Loucy (cell line): ENCODE measurements around the gene PACRG.

Source experiments
- H2AFZ ChIP-seq: fragments of 200-600 bp; sonication (generic); 2 replicates; pipeline ENCODE4 v1.6.0; 2016; ENCODE audit warnings: antibody characterized with exemption, mild to moderate bottlenecking, low read length, moderate library complexity
- H3F3A ChIP-seq: fragments of 200-600 bp; 2 replicates; pipeline ENCODE4 v1.6.0; 2016; ENCODE audit warnings: antibody characterized with exemption, low read depth, mild to moderate bottlenecking
- H3K27me3 ChIP-seq: fragments of 200-600 bp; sonication (generic); 2 replicates; pipeline ENCODE4 v1.6.1; 2014; ENCODE audit warnings: low read length, mild to moderate bottlenecking; ENCODE audit not compliant: insufficient read depth, poor library complexity, severe bottlenecking
- H3K36me3 ChIP-seq: fragments of 200-600 bp; sonication (generic); 2 replicates; pipeline ENCODE4 v1.6.1; 2016; ENCODE audit warnings: low read length; ENCODE audit not compliant: insufficient read depth
- H3K4me1 ChIP-seq: fragments of 200-600 bp; sonication (generic); 2 replicates; pipeline ENCODE4 v1.5.1; 2014; ENCODE audit warnings: low read length, mild to moderate bottlenecking; ENCODE audit not compliant: insufficient read depth, poor library complexity, severe bottlenecking
- H3K4me2 ChIP-seq: fragments of 200-600 bp; sonication (generic); 2 replicates; pipeline ENCODE4 v1.6.0; 2014; ENCODE audit warnings: antibody characterized with exemption, low read length, low read depth, mild to moderate bottlenecking; ENCODE audit not compliant: poor library complexity, severe bottlenecking
- H3K4me3 ChIP-seq: fragments of 200-600 bp; sonication (generic); 2 replicates; pipeline ENCODE4 v1.5.1; 2014; ENCODE audit warnings: low read length, mild to moderate bottlenecking, mixed read lengths; ENCODE audit not compliant: poor library complexity, severe bottlenecking
- H3K79me2 ChIP-seq: fragments of 200-600 bp; sonication (generic); 2 replicates; pipeline ENCODE4 v1.6.1; 2014; ENCODE audit warnings: low read length; ENCODE audit not compliant: insufficient read depth
- H3K9ac ChIP-seq: fragments of 200-600 bp; sonication (generic); 2 replicates; pipeline ENCODE4 v1.6.0; 2014; ENCODE audit warnings: mild to moderate bottlenecking, low read depth, low read length, moderate library complexity; ENCODE audit not compliant: poor library complexity, severe bottlenecking
- H3K9me2 ChIP-seq: fragments of 200-600 bp; sonication (generic); replicated peaks from 2 replicates; pipeline ENCODE4 v1.6.1; 2016; ENCODE audit warnings: low read depth, low read length, mixed read lengths
- H3K9me3 ChIP-seq: fragments of 200-600 bp; sonication (generic); 2 replicates; pipeline ENCODE4 v1.6.1; 2014; ENCODE audit warnings: mild to moderate bottlenecking, antibody characterized with exemption, low read length, low read depth; ENCODE audit not compliant: insufficient read depth
- H4K20me1 ChIP-seq: fragments of 200-600 bp; sonication (generic); 2 replicates; pipeline ENCODE4 v1.6.0; 2014; ENCODE audit warnings: antibody characterized with exemption, low read length, mild to moderate bottlenecking; ENCODE audit not compliant: insufficient read depth, poor library complexity, severe bottlenecking
- CTCF ChIP-seq: fragments of 200-600 bp; sonication (generic); conservative IDR thresholded peaks from 2 replicates; pipeline ENCODE4 v1.5.1; 2014; ENCODE audit warnings: mild to moderate bottlenecking, antibody characterized with exemption, low read length
- EZH2phosphoT487 ChIP-seq: fragments of 200-600 bp; IDR thresholded peaks from 2 replicates; pipeline ENCODE4 v1.6.1; 2018; ENCODE audit warnings: antibody characterized with exemption, mild to moderate bottlenecking, moderate library complexity, borderline replicate concordance

The PACRG gene

GRCh38 chr6:163193326-163193725 lies 465.6 kb downstream of the PACRG start:
- Histone ChIP-seq H3K79me2 (no peaks in the 10 kb centered on the region), H3K27me3 (no peaks in the 10 kb centered on the region), H3K36me3 (no peaks in the 10 kb centered on the region), H4K20me1 (no peaks in the 10 kb centered on the region), H3F3A (no peaks in the 10 kb centered on the region), H3K9ac (no peak overlapping the region), H2AFZ (no peak overlapping the region), H3K4me2 (no peak overlapping the region), H3K9me3 (no peaks in the 10 kb centered on the region; the same call in 1 of the 2 replicates), H3K4me3 (no peak overlapping the region), H3K9me2 (no peaks in the 10 kb centered on the region), H3K4me1 (no peaks in the 10 kb centered on the region)
- no peak for TF ChIP-seq CTCF
- no peak for TF ChIP-seq EZH2phosphoT487

- no peaks in the 10 kb centered on the region for H3K36me3 ChIP-seq
- no peaks in the 10 kb centered on the region for H4K20me1 ChIP-seq
- no peaks in the 10 kb centered on the region for H3K79me2 ChIP-seq
- H3K4me3 ChIP-seq, result no peak overlapping the region
- H3K4me2 ChIP-seq, result no peak overlapping the region
- H3K27me3 ChIP-seq, result no peaks in the 10 kb centered on the region
- no peaks in the 10 kb centered on the region for H3F3A ChIP-seq
- TF ChIP-seq CTCF (no peak), EZH2phosphoT487 (no peak)
- no peak overlapping the region for H3K9ac ChIP-seq
- no peaks in the 10 kb centered on the region for H3K4me1 ChIP-seq
- no peaks in the 10 kb centered on the region; the same call in 1 of the 2 replicates for H3K9me3 ChIP-seq
- H3K9me2 ChIP-seq, result no peaks in the 10 kb centered on the region
- no peak overlapping the region for H2AFZ ChIP-seq
These were observed 468.2 kb downstream of the PACRG start for GRCh38 chr6:163195721-163196691.

- Histone ChIP-seq H3K4me1 (no peaks in the 10 kb centered on the region), H3K79me2 (no peaks in the 10 kb centered on the region), H3K9ac (no peak overlapping the region), H3K36me3 (no peaks in the 10 kb centered on the region), H3K27me3 (no peaks in the 10 kb centered on the region), H2AFZ (no peak overlapping the region), H3K9me2 (no peaks in the 10 kb centered on the region), H3F3A (no peaks in the 10 kb centered on the region), H3K4me3 (no peak overlapping the region), H3K9me3 (no peaks in the 10 kb centered on the region; the same call in 1 of the 2 replicates), H4K20me1 (no peaks in the 10 kb centered on the region), H3K4me2 (no peak overlapping the region)
- TF ChIP-seq EZH2phosphoT487 (no peak), CTCF (no peak)
These were observed 470.1 kb downstream of the PACRG start for GRCh38 chr6:163197839-163198238.
